ENCODE results near the gene CFAP58.

DNA sequence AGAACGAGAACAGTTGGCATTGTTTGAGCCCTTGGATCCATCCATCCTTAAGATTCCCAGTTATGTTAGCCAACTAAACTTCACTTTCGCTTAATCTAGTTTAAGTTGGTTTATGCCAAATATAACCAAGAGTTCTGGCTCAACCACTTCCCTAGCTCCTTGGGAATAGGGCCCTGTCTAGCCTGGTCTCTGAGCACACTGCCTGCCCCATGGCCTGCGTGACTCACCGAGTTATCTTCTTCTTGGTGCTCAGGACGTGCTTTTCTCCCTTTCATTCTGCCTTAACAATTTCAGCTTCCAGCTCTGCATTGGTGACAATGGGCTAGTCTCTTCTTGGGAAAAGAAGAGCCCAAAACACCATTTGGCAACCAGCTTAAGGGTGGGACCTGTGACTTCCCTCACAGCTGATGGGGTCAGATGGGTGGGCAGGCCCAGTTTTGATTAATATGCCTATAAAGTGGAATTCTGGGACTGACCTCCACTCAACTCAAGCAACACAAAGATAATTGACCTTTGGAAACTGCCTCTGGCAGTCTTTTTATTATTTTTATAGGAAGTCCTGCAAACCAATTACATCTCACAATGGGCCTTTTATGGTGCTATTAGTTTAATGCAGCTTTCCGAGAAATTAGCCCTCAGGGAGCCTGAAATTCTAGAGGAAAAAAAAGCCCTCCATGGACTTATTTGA is 126.4 kb downstream of the CFAP58 start:
- TF ChIP-seq GATA3 (IDR thresholded peaks at IDR 0.05; ENCODE audit: low read depth, low read length) (no peak), GATA2 (IDR thresholded peaks at IDR 0.05; ENCODE audit: low read depth, low read length) (no peak)

All from SH-SY5Y (cell line).